CD4-positive, alpha-beta T cell (primary cell): ENCODE results near the gene METAP1D. TPM values are rescaled to one million over a fixed set of nuclear protein-coding genes. Genes with fewer than 3 reads are reported as not detected.

ENCODE experiments used
- ATAC-seq: fragments of 200-7000 bp; cut with Tn5 transposase; one replicate; pipeline ENCODE4 v1.10.0; 2022; ENCODE audit warnings: mild to moderate bottlenecking; ENCODE audit not compliant: poor library complexity
- CTCF ChIA-PET: fragments of 350-600 bp; sonication (Branson Sonifier 250); formaldehyde crosslinking; loops from one replicate; lab custom pipeline; 2021; ENCODE audit warnings: antibody characterized with exemption, inconsistent platforms; lab: Charles Lee
- POLR2A ChIA-PET: fragments of 350-600 bp; sonication (Branson Sonifier 250); formaldehyde crosslinking; loops from one replicate; lab custom pipeline; 2021; ENCODE audit warnings: antibody characterized with exemption, inconsistent platforms; lab: Charles Lee
- DNase-seq, 14 experiments: peaks; one replicate each; pipeline ENCODE4 v3.0.0-alpha.2; 2013 to 2020; ENCODE audit warnings: mixed read lengths in 2 of 14
- H3K27ac ChIP-seq, 2 donors: one replicate each; pipeline versions ENCODE4 v1.5.1 to v1.7.0; 2013; ENCODE audit warnings: low read length in 2 of 2, low read depth in 1 of 2, mild to moderate bottlenecking in 1 of 2
- H3K27me3 ChIP-seq, 2 experiments: 1 replicate in 1 of 2; 2 replicates in 1 of 2; pipeline versions ENCODE4 v1.6.1 to v1.7.0; 2013; ENCODE audit warnings: low read length in 2 of 2, control low read depth in 1 of 2, mild to moderate bottlenecking in 1 of 2, moderate library complexity in 1 of 2; ENCODE audit not compliant: insufficient read depth in 2 of 2, control insufficient read depth in 1 of 2
- H3K36me3 ChIP-seq: one replicate; pipeline ENCODE4 v1.6.1; 2013; ENCODE audit warnings: low read length, control low read depth; ENCODE audit not compliant: insufficient read depth
- H3K4me1 ChIP-seq: one replicate; pipeline ENCODE4 v1.6.1; 2013; ENCODE audit warnings: low read length, control low read depth; ENCODE audit not compliant: insufficient read depth
- H3K4me3 ChIP-seq: one replicate; pipeline ENCODE4 v1.5.1; 2013; ENCODE audit warnings: mild to moderate bottlenecking, low read length, moderate library complexity
- H3K9me3 ChIP-seq, 2 experiments: 1 replicate in 1 of 2; 2 replicates in 1 of 2; pipeline versions ENCODE4 v1.6.1 to v1.7.0; 2013; ENCODE audit warnings: low read length in 2 of 2, mild to moderate bottlenecking in 2 of 2, control low read depth in 1 of 2, moderate library complexity in 1 of 2; ENCODE audit not compliant: control insufficient read depth in 1 of 2, insufficient read depth in 1 of 2
- H3K27ac Mint-ChIP-seq: one replicate; pipeline ENCODE4 v1.8.0; 2020; ENCODE audit warnings: mixed read lengths
- H3K27me3 Mint-ChIP-seq: one replicate; pipeline ENCODE4 v1.8.0; 2021; ENCODE audit warnings: mixed read lengths
- H3K36me3 Mint-ChIP-seq: one replicate; pipeline ENCODE4 v1.8.0; 2021; ENCODE audit warnings: low read depth, mixed read lengths
- H3K4me1 Mint-ChIP-seq: one replicate; pipeline ENCODE4 v1.8.0; 2021; ENCODE audit warnings: low read depth, mixed read lengths
- H3K4me3 Mint-ChIP-seq: one replicate; pipeline ENCODE4 v1.8.0; 2020; ENCODE audit warnings: mild to moderate bottlenecking, mixed read lengths
- H3K9me3 Mint-ChIP-seq: one replicate; pipeline ENCODE4 v1.8.0; 2020; ENCODE audit warnings: mixed read lengths
- intact Hi-C, 2 experiments: fragments of 100-400 bp; cut with DNase I in 1 of 2; cut with micrococcal nuclease in 1 of 2; formaldehyde crosslinking; loops; one replicate each; pipeline versions ENCODE4 v1.15.1 to v1.9.0; 2023 to 2025; cut with DNase I, micrococcal nuclease
- total RNA-seq, 174 experiments: library from RNA in 2 of 174; stranded (reverse) in 2 of 174; gene quantifications; one replicate each; pipeline ENCODE4 v1.2.3 and lab custom pipeline; 2021 to 2026
- TF ChIP-seq, protein P1 (sequence below): fragments of 200-600 bp; IDR thresholded peaks from one replicate; pipeline ENCODE4 v1.8.0; 2022; ENCODE audit warnings: antibody characterized with exemption, mild to moderate bottlenecking

The METAP1D gene
- total RNA-seq, 2 experiments from 2014 or later = 7.2 to 7.9 TPM

DNA sequence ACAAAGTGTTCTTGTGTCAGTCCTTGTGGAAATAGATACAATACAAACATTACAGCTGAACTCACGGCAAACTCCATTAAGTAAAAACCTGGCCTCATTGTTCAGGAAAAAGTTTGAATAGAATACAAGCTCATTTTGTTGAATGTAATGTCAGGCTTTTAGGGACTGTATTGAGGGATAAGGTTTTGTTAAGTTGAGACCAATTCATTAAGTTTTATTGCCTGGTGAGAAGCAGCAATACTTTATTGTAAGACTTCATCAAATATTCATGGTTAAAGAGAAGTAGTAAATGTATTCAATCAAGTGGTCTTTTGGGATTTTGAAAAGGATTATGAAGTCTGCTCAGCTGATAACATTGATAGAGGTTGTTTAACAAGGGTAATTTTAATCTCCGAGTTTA, 35.4 kb upstream of the METAP1D start:
- no peak for DNase-seq
- Histone ChIP-seq H3K27me3 (no peaks in the 10 kb centered on the region), H3K4me3 (no peak overlapping the region), H3K27ac (no peak overlapping the region), H3K9me3 (no peaks in the 10 kb centered on the region), H3K4me1 (no peaks in the 10 kb centered on the region), H3K36me3 (peaks cover 34% of the 10 kb centered on the region)
- H3K4me3 Mint-ChIP-seq = no peak overlapping the region
- peaks cover 49% of the 10 kb centered on the region for H3K36me3 Mint-ChIP-seq
- no peaks in the 10 kb centered on the region for H3K9me3 Mint-ChIP-seq
- TF ChIP-seq, protein P1, sequence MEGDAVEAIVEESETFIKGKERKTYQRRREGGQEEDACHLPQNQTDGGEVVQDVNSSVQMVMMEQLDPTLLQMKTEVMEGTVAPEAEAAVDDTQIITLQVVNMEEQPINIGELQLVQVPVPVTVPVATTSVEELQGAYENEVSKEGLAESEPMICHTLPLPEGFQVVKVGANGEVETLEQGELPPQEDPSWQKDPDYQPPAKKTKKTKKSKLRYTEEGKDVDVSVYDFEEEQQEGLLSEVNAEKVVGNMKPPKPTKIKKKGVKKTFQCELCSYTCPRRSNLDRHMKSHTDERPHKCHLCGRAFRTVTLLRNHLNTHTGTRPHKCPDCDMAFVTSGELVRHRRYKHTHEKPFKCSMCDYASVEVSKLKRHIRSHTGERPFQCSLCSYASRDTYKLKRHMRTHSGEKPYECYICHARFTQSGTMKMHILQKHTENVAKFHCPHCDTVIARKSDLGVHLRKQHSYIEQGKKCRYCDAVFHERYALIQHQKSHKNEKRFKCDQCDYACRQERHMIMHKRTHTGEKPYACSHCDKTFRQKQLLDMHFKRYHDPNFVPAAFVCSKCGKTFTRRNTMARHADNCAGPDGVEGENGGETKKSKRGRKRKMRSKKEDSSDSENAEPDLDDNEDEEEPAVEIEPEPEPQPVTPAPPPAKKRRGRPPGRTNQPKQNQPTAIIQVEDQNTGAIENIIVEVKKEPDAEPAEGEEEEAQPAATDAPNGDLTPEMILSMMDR = no peak
- no peak for ATAC-seq
- no peaks in the 10 kb centered on the region for H3K27me3 Mint-ChIP-seq
- ChIA-PET CTCF (no interaction called here), POLR2A (no interaction called here)
- H3K27ac Mint-ChIP-seq = no peak overlapping the region
- H3K4me1 Mint-ChIP-seq = peaks cover 47% of the 10 kb centered on the region
- intact Hi-C loops = no loop called here

DNA sequence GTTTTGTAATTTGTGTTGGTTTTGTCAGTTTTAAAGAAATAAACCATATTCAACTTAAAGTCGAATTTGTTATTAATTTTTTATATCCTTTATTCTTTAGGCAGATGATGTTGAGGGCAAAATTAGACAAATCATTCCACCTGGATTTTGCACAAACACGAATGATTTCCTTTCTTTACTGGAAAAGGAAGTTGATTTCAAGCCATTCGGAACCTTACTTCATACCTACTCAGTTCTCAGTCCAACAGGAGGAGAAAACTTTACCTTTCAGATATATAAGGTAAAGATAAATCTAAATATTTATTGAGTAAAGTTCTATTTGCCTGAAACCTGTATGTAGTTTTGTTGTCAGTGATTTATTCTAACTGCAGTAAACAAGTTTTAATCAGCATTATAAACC, 34.5 kb upstream of the METAP1D start:
- Mint-ChIP-seq H3K4me1 (peaks cover 39% of the 10 kb centered on the region), H3K27me3 (no peaks in the 10 kb centered on the region), H3K9me3 (no peaks in the 10 kb centered on the region), H3K27ac (no peak overlapping the region), H3K4me3 (no peak overlapping the region), H3K36me3 (peaks cover 42% of the 10 kb centered on the region)
- Histone ChIP-seq H3K4me1 (no peaks in the 10 kb centered on the region), H3K27me3 (no peaks in the 10 kb centered on the region), H3K36me3 (peaks cover 38% of the 10 kb centered on the region), H3K27ac (no peak overlapping the region), H3K4me3 (no peak overlapping the region), H3K9me3 (no peaks in the 10 kb centered on the region)
- ATAC-seq (no peak), DNase-seq (no peak)
- TF ChIP-seq, protein P1 = no peak
- ChIA-PET CTCF (no interaction called here), POLR2A (no interaction called here)
- intact Hi-C loops = no loop called here

DNA sequence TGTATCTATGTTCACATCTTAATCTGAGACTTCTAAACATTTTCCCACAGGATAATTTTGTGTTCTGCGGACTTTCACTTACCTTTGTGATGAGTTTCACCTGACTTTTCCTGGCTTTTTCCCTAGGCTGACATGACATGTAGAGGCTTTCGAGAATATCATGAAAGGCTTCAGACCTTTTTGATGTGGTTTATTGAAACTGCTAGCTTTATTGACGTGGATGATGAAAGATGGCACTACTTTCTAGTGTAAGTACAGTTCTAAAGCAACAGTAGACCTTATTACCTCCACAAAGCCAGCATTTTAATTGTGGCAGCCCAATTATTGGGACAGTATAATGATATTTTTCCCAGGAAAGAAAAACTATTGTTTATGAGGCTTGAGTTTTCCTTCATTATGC, 34.1 kb upstream of the METAP1D start:
- H3K36me3 Mint-ChIP-seq = peaks cover 42% of the 10 kb centered on the region
- intact Hi-C loops = no loop called here
- no peaks in the 10 kb centered on the region for H3K27me3 Mint-ChIP-seq
- no peak overlapping the region for H3K4me3 Mint-ChIP-seq
- Histone ChIP-seq H3K4me1 (no peaks in the 10 kb centered on the region), H3K36me3 (peaks cover 39% of the 10 kb centered on the region), H3K27me3 (no peaks in the 10 kb centered on the region), H3K27ac (no peak overlapping the region), H3K9me3 (no peaks in the 10 kb centered on the region), H3K4me3 (no peak overlapping the region)
- no peak overlapping the region for H3K27ac Mint-ChIP-seq
- CTCF ChIA-PET = no interaction called here
- POLR2A ChIA-PET = no interaction called here
- no peak for ATAC-seq
- H3K4me1 Mint-ChIP-seq = peaks cover 39% of the 10 kb centered on the region
- peak in 2 of 14 experiments; percentile 23 to 27 for DNase-seq
- TF ChIP-seq, protein P1 = no peak
- no peaks in the 10 kb centered on the region for H3K9me3 Mint-ChIP-seq
